HG02798 (cell line): Measurements from ENCODE around the gene PLXNA4.

Experiments
- ATAC-seq: cut with Tn5 transposase; IDR thresholded peaks from one replicate; pipeline ENCODE4 v1.9.1; 2021; ENCODE audit warnings: mild to moderate bottlenecking; ENCODE audit not compliant: unreplicated experiment, poor library complexity

PLXNA4 gene

DNA sequence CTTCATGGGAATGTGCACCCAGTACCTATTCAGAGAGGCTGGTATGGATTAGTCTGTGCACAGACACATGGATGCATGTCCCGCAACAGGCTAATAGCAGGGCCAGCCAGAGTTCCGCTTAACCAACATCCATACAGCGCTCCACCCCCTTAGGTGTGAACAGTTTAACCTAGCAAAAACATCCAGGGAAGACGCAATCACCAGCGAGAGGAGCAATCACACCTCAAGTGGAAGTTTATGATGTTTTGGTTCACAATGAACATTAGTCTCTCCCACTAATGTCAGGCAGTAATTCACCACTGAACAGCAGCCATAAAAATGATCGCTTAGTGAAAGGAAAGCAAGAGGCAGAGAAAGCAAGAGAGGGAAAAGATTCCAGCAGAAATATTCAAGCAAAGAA is 91.1 kb downstream of the PLXNA4 start:
- no peak for ATAC-seq

DNA sequence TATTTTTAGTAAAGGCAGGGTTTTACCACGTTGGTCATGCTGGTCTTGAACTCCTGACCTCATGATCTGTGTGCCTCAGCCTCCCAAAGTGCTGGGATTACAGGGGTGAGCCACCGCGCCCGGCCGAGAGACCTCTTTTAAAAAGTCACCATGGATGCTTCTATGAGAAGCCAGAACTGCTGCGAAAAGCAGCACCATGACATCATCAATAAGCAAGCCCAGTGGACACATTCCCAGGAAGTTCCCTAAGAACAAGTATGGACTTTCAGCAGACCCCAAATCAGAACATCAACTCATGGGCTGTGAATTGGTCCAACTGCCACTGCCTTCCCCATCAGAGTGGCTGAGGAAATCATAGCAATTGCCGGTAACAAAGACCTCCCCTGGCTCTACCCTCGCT is 93.4 kb downstream of the PLXNA4 start:
- ATAC-seq, result no peak

DNA sequence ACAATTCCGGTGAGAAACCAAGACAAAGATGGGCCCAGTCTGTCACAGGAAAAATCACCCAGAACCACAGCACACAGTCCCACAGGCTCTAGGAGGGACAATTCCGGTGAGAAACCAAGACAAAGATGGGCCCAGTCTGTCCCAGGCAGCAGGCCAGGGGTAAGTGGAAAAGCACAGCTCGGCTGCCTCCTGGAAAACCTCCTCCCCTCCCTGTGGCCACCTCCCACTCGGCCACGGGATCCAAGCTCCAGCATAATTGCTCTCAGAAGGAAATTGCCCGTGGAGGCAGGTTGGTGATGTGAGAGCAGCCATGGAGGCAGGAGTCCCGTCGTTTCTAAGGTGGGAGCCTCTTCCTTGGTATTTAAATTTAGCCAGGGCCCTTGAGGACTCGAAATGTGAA is 95.7 kb downstream of the PLXNA4 start:
- no peak for ATAC-seq

DNA sequence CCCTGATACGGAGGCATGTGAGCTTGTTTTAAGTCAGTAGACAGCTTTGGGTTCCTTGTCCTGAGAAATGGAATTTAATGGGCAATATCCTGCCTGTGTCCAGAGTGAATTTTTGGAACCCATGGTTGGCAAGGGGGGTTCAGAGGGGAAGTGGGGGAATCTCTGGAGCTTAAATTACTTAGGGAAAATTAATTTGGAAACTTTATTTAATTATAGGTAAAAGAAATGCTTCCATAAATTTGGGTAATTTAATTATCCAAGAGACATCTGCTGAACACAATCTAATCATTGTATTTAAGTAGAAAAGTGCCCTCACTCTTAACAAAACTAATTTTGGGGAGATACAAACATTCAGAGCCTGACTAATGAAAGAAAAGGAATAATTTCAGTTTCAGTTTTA is 99.7 kb downstream of the PLXNA4 start:
- no peak for ATAC-seq

DNA sequence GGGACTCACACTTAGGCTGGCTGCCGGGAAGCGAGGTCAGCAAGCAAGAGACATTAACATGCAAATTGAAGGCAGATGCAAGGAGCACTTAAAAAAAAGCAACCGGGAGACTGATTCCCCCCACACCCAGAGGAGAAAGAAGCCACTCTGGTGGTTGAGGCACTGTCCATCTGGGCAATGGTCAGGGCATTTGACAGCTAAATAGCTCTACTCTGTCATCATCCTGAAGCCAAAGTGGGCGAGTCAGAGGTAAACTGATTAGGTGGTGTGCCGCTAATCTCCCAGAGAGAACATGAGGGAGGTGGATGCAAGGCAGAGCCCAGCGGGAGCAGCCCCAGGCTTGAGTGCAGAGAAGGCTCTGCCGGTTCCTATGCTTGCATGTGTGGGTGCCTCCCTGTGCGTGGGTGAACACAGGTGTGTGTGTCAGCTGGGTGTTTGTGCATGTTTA is 100.6 kb downstream of the PLXNA4 start:
- no peak for ATAC-seq

DNA sequence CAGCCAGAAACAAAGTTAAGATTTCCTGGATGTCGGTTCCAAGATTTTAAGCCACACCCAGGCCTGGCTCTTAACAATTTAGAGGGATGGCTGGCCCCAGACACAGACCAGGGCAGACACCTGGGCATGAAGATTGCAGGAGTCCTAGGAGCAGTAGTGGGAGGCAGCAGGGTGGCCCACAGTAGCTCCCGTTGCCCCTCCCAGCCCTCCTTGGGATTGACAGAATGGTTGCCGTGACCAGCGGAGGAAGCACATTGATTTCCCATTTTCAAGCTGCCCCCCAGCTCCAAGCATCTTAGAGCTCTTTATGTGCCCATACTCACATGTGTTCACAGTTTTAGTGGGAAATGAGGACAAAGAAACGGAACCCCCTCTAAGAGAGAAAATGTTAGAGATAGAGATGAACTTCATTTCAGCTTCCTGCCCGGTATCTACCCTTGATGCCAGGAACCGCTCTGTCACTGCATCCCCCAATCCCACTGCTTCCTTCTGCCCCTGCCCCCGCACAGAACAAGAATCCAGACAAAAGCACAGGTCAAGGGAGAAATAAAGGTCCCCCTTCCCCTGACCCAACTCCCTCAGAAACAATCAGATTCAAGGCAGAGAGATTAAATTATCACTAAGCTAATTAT is 101.1 kb downstream of the PLXNA4 start:
- ATAC-seq, result no peak

DNA sequence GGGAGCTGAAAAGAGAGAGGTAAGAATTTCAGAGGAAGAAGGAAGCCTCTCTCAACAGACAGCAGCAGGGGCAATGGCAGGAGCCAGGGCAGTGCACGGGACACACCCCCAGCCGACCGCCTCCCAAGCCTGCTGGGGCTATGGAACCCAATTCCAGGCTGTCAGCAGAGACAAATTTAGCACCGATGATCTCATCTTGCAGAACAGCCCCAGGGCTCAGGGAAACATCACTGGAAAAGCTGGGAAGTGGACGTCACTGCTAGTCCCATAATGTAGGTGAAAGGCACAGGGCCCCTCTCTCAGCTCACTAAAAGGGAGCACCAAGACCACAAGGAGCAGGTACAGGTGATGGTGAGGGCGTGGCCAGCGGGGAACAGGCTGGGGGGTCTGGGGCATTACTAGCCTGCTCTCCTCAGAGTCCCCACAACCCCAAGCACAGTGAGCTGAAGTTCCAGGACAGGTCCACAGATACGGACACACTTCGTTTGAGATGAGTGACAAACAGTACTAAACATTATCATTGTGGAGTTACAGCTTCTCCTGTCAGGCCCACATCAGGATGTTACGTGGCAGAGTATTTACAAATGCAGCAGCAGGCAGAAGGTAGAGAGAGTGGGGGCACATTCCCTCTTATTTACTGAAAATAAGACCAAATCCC is 103.7 kb downstream of the PLXNA4 start:
- no peak for ATAC-seq

DNA sequence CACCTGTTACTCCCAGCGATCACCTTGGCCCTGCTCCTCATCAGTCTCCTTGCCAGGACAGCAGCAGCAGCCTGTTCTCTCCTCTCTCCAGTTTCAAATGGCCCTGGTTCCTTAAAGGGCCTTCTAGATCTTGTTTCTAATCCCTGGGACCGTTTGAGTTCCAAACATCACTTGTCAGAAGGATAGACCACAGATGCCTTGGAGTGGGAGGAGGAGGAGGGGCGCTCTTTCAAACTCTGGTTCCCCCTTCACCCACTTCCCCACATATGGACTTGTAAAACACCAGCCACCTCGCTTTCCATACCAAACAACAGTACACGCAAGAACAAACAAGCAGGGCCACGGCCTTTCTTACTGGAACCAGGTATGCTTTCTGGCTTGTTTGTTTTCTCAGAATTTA is 104.8 kb downstream of the PLXNA4 start:
- ATAC-seq, result no peak

DNA sequence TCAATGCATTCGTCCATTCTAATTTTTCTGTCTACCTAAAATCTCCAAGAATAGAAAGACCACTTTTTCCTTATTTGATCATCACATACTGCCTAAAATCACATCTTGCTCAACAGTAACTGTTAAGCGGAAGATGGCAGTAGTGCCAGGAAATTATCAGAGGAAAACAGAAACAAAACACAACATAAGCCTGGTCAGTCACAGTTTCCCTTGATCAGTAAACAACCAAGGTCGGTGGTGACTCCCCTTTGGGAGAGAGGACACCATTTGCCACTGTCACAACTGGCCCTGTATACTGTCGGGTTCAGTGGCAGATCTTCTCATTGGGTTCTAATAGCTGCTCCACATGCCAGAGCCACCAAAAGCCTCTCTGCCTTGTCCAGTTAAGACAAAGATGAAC is 106.6 kb downstream of the PLXNA4 start:
- ATAC-seq, result no peak

DNA sequence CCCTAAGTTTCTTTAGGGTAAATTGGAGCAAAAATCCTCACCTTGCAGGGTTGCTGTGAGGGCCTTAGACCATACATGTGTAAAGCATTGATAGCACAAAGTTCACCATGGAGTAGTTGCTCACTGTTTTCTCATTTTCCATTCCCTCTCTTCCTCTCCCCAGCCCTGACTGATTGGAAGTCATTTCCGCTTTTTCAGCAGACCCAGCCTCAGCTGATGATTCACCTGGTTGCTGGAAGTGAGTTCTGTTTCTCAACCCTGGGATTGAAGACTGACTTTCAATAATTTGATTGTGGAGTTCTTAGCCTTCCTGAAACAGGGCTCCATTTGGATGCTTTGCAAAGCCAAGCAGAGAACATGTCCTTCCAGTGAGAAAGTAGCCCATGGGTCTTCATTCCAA is 107.0 kb downstream of the PLXNA4 start:
- no peak for ATAC-seq

DNA sequence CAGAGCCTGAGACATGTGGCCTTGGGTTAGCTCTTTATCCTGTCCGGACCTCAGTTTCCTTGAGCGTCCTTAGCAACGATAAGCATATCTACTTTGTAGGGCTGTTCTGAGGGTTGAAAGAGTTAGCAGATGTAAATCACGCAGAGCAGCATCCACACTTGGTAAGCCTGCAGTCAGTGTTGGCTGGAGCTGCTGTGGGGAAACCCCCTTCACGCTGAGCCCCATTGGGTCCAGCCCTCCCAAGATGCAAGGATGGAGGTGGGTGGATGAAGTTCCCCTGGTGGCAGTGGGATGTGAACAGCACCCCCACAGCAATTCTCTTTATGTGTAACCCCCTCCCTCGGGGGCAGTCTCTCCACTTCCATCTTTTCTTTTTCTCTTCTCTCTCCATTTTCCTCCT is 109.9 kb downstream of the PLXNA4 start:
- no peak for ATAC-seq

DNA sequence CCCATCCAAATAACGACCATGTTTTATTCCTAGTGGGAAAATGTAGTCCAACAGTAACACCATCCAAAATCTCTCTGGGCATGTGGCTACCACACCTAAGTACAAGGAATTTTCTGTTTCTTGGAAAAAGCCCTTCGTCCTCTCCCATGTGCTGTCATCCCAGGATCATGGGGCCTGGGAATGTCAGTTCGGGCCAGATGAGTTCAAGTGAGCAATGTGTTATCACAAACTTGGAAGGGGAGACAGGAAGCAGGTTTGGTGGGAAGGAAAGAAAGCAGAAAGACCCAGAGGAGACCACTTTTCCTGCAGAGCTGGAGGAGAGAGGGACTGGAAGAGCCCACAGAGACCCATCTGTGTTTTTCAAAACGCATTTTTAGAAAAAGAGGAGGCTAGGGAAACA is 110.8 kb downstream of the PLXNA4 start:
- no peak for ATAC-seq

DNA sequence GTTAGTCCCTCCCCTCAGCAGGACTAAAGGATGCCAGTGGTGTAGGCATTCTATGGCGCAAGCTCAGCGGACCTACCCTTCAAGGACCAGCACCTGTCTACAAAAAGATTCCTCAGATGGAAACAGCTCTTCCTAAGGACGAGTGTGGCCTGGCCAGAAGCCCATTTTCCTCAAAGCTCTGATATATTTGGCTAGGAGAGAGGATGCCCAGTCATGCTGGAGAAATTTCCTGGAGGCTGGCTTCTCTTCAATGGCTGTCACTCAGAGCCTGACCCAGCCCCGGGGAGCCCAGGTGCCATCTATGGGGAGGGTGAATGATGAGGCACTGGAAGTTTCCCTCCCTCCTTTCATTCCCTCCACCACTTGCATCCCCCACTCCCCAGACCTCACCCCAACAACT is 111.5 kb downstream of the PLXNA4 start:
- no peak for ATAC-seq

DNA sequence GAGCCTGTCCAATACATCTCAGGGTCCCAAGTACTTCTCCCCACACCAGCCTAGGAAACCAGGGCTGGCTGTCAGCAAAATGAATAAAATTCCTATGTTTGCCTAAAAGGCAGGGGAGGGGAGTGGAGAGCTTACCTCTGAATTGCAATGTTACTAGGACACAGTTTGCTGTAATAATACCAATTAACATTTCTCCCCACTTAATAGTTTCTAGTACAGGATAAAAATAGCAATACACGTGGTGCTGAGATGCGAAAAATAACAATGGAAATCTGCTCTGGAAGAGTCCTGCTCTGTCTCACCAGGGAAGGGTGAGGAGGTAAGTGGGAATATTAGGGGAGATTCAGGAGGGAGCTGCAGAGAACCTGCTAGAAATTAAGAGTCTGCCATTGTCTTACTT is 112.3 kb downstream of the PLXNA4 start:
- ATAC-seq, result no peak

DNA sequence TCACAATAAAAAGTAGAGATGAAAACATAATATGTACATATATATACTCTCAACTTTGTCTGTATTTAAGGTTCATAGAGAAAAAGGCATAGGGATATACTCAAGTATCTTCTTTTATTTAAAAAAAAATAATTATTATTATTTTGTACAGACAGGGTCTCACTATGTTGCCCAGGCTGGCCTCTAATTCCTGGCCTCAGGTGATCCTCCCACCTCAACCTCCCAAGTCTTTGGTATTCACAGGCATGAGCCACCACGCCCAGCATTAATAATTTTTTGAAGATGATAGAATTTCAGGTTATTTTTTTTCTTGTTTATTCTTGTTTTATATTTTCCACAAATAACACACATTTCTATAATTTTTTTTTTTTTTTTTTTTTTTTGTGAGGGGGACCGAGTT is 113.8 kb downstream of the PLXNA4 start:
- ATAC-seq, result no peak

DNA sequence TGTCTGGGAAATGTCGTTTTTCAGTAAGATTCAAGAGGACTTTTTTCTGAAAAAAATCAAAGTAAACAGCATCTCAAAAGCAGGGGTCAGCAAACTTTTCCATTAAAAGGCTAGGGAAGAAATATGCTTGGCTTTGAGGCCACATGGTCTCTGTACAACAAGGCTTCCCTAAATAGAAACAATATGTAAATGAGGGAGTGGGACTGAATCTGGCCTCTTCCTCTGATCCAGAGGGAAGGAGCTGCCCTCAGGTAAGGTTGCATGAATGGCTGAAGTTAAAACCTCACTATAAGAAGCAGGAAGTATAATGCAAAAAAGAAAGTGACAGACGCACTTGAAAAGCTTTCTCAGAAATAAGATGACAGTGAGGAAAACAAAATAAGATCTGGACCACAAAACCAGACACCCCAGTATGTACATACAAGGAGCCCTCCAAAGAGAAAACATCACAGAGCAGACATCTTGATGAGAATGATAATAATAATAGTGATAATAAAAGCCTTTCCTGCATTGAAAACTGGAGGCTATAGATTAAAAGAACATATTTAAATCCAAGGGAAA is 115.2 kb downstream of the PLXNA4 start:
- no peak for ATAC-seq

DNA sequence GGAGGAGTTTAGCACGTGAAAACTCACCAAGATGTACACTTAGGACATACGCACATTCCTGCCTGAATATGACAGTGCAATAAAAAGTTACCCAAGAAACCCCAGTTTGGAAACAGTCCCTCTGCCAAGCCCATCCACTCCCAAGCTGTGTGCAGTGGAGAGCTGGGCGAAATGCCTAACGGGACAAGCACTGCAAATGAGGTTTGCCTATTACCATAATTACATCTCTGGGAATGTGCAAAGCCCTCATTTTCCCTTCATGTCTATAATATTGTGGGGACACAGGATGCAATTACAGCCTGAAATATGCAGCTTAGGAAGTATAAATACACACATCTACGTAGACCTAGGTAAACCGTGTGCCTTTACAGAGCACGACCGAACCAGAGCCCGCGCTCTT is 117.5 kb downstream of the PLXNA4 start:
- ATAC-seq, result no peak

DNA sequence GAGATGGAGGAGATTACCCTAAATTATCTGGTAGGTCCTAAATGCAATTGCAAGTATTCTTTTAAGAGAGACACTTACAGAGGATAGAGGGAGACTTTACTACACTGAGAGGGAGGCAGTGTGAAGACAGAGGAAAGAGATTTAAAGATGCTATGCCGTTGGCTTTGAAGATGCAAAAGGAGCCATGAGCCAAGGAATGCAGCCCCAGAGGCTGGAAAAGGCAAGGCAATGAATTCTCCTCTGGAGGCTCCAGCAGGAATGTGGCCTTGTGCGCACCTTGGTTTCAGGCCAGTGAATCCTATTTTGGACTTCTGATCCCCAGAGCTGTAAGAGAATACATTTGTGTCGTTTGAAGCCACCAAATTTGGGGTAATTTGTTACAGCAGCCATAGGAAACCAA is 118.6 kb downstream of the PLXNA4 start:
- no peak for ATAC-seq

DNA sequence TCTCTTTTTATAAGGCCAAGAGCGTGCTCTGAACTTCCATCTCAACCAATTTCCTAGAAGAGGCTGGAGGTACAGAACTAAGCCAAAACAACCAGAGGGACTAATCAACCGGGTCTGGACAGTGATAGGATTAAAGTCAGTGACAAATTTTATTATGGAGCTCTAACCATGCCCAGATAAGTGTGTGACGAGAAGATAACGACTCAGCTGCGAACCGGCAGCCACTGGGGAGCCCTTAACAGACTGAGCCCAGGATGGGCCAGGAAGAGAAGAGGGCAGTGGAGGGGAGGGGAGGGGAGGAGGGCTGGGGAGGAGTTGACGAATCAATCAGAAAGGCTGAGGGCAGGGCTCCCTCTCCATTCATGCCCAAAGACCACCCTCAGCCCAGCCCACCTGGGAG is 119.9 kb downstream of the PLXNA4 start:
- ATAC-seq, result no peak

DNA sequence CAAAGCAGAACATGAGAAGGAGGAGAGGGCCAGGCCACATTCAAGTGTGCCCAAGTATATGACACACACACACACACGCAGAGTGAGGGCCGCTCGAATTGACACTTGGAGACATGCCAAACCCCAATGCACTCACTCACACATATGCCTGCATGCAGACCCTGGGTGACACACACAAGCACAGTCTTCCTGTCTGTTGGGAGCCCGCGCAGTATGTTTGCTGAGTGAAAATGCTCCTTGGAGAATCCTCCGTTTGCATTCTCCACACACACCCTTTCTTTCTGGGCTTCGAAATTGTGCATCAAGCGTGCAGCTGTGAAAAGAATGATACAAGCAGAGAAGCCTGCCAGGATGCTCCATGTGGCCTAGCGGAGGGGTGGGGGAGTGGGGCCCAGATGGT is 120.9 kb downstream of the PLXNA4 start:
- ATAC-seq, result no peak

DNA sequence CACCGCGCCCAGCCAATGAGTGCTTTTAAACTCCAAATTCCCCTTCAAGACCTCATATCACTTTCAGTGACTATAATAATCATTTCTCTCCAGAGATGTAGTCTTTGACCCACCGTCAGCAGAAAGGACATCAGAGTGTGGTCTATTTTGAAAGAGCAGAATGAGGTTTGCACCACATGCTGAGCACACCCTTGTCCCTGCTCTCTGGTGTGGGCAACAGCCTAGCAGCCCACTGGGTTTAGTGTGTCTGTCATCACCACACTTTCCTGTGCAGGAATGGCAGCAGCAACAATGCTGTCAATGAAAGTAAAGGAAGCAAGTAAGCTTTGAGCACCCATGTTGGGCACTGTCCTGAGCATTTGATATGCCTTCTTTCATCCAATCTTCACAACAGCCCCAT is 122.4 kb downstream of the PLXNA4 start:
- ATAC-seq, result no peak

DNA sequence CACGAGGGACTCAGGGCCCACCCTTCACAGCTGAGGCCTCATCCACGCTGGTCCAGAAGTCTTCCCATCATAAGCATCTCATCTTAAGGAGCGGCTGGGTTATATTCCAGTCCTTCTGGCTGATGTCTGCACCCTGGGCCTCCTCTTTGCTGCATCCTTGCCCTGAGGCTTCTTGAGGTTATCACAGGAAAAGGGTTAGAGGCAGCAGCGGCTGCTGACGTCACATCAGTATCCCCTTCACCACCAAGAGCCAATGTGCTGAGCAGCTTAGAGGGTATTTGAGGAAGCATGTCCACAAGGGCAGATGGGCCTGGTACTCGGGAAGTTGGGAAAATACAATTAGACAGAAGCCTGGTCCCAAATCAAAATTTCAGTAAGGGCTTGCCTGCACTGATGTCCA is 125.1 kb downstream of the PLXNA4 start:
- no peak for ATAC-seq
